ENCODE measurements around the gene NUFIP1.
A peak's percentile ranks its signal among the peaks of the same experiment; 100 is the strongest.

NUFIP1 gene

GRCh38 chr13:44989941-44990340, 670 bp upstream of the NUFIP1 start:
- Histone ChIP-seq H2AFZ (ENCODE audit: low read length) (peak overlapping the region; percentile 96), H3K4me3 (ENCODE audit: low read length, poor library complexity, severe bottlenecking) (peak overlapping the region; percentile 83), H3K4me2 (ENCODE audit: low read depth, low read length, poor library complexity, severe bottlenecking) (peak overlapping the region; percentile 80), H3K27me3 (ENCODE audit: insufficient read depth, low read length, poor library complexity, severe bottlenecking) (no peaks in the 10 kb centered on the region), H3K9me2 (replicated peaks; ENCODE audit: low read depth, low read length) (no peaks in the 10 kb centered on the region), H4K20me1 (ENCODE audit: insufficient read depth, low read length, poor library complexity, severe bottlenecking) (peaks cover 7% of the 10 kb centered on the region), H3K9ac (ENCODE audit: low read depth, low read length, poor library complexity, severe bottlenecking) (peak overlapping the region; percentile 80), H3K79me2 (ENCODE audit: insufficient read depth, low read length) (peaks cover 82% of the 10 kb centered on the region), H3K9me3 (ENCODE audit: insufficient read depth, low read depth, low read length) (no peaks in the 10 kb centered on the region), H3K4me1 (ENCODE audit: insufficient read depth, low read length, poor library complexity, severe bottlenecking) (peaks cover 51% of the 10 kb centered on the region), H3K36me3 (ENCODE audit: insufficient read depth, low read length) (no peaks in the 10 kb centered on the region), H3F3A (ENCODE audit: low read depth) (no peaks in the 10 kb centered on the region)
- no peak for TF ChIP-seq CTCF (conservative IDR thresholded peaks at IDR 0.05; ENCODE audit: low read length)
- no peak for TF ChIP-seq EZH2phosphoT487 (IDR thresholded peaks at IDR 0.05; ENCODE audit: borderline replicate concordance)

GRCh38 chr13:44978328-44978727, 10.9 kb downstream of the NUFIP1 start:
- Histone ChIP-seq H3K9me2 (replicated peaks; ENCODE audit: low read depth, low read length) (no peaks in the 10 kb centered on the region), H3K79me2 (ENCODE audit: insufficient read depth, low read length) (peaks cover 13% of the 10 kb centered on the region; the same call in 1 of the 2 replicates), H3K4me2 (ENCODE audit: low read depth, low read length, poor library complexity, severe bottlenecking) (no peak overlapping the region), H3K4me1 (ENCODE audit: insufficient read depth, low read length, poor library complexity, severe bottlenecking) (no peaks in the 10 kb centered on the region), H2AFZ (ENCODE audit: low read length) (no peak overlapping the region), H3F3A (ENCODE audit: low read depth) (no peaks in the 10 kb centered on the region), H4K20me1 (ENCODE audit: insufficient read depth, low read length, poor library complexity, severe bottlenecking) (no peaks in the 10 kb centered on the region), H3K36me3 (ENCODE audit: insufficient read depth, low read length) (peaks cover 65% of the 10 kb centered on the region; the same call in 1 of the 2 replicates), H3K27me3 (ENCODE audit: insufficient read depth, low read length, poor library complexity, severe bottlenecking) (no peaks in the 10 kb centered on the region), H3K9me3 (ENCODE audit: insufficient read depth, low read depth, low read length) (no peaks in the 10 kb centered on the region), H3K4me3 (ENCODE audit: low read length, poor library complexity, severe bottlenecking) (no peak overlapping the region), H3K9ac (ENCODE audit: low read depth, low read length, poor library complexity, severe bottlenecking) (no peak overlapping the region)
- peak; percentile 30; the same call in 1 of the 2 replicates for TF ChIP-seq CTCF (conservative IDR thresholded peaks at IDR 0.05; ENCODE audit: low read length)
- TF ChIP-seq EZH2phosphoT487 (IDR thresholded peaks at IDR 0.05; ENCODE audit: borderline replicate concordance) = no peak

- H2AFZ ChIP-seq (ENCODE audit: low read length) = no peak overlapping the region
- no peak overlapping the region for H3K4me3 ChIP-seq (ENCODE audit: low read length, poor library complexity, severe bottlenecking)
- no peaks in the 10 kb centered on the region for H4K20me1 ChIP-seq (ENCODE audit: insufficient read depth, low read length, poor library complexity, severe bottlenecking)
- H3K27me3 ChIP-seq (ENCODE audit: insufficient read depth, low read length, poor library complexity, severe bottlenecking) = no peaks in the 10 kb centered on the region
- no peaks in the 10 kb centered on the region for H3K4me1 ChIP-seq (ENCODE audit: insufficient read depth, low read length, poor library complexity, severe bottlenecking)
- no peak overlapping the region for H3K9ac ChIP-seq (ENCODE audit: low read depth, low read length, poor library complexity, severe bottlenecking)
- no peak for TF ChIP-seq EZH2phosphoT487 (IDR thresholded peaks at IDR 0.05; ENCODE audit: borderline replicate concordance)
- TF ChIP-seq CTCF (conservative IDR thresholded peaks at IDR 0.05; ENCODE audit: low read length) = no peak
- H3F3A ChIP-seq (ENCODE audit: low read depth) = no peaks in the 10 kb centered on the region
- H3K36me3 ChIP-seq (ENCODE audit: insufficient read depth, low read length) = peaks cover 73% of the 10 kb centered on the region; the same call in 1 of the 2 replicates
- H3K9me3 ChIP-seq (ENCODE audit: insufficient read depth, low read depth, low read length) = no peaks in the 10 kb centered on the region
- H3K79me2 ChIP-seq (ENCODE audit: insufficient read depth, low read length) = peaks cover 10% of the 10 kb centered on the region; the same call in 1 of the 2 replicates
- H3K9me2 ChIP-seq (replicated peaks; ENCODE audit: low read depth, low read length) = no peaks in the 10 kb centered on the region
- no peak overlapping the region for H3K4me2 ChIP-seq (ENCODE audit: low read depth, low read length, poor library complexity, severe bottlenecking)
These were observed 12.2 kb downstream of the NUFIP1 start for GRCh38 chr13:44976949-44977583.
